GM18858 (cell line): ENCODE measurements around the gene ULK1.

ENCODE experiments used
- ATAC-seq: cut with Tn5 transposase; IDR thresholded peaks from one replicate; pipeline ENCODE4 v1.9.1; 2021; ENCODE audit not compliant: unreplicated experiment

ULK1 gene

GRCh38 chr12:131918311-131919050 lies 24.1 kb downstream of the ULK1 start:
- ATAC-seq, result no peak

- no peak for ATAC-seq
Measured at GRCh38 chr12:131919051-131919347, 24.6 kb downstream of the ULK1 start.

- no peak for ATAC-seq
Measured at GRCh38 chr12:131919366-131920156, 25.1 kb downstream of the ULK1 start.

DNA sequence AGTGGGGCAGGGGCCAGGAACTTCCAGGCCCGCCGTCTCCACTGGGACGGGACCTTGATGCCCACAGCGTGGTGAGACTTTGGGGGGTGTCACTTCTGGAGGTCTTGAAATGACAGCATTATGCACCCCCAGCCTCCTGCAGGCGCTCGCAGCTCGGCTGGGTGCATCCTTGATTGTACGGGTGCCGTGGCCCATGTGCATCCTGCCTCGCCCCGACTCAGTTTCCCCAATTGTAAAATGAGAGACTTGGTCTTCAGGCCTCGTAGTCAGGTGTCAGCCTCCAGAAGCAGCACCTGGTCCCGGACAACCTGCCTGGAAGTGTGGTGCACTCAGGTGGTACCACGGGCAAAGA lies 25.7 kb downstream of the ULK1 start:
- ATAC-seq, result no peak

DNA sequence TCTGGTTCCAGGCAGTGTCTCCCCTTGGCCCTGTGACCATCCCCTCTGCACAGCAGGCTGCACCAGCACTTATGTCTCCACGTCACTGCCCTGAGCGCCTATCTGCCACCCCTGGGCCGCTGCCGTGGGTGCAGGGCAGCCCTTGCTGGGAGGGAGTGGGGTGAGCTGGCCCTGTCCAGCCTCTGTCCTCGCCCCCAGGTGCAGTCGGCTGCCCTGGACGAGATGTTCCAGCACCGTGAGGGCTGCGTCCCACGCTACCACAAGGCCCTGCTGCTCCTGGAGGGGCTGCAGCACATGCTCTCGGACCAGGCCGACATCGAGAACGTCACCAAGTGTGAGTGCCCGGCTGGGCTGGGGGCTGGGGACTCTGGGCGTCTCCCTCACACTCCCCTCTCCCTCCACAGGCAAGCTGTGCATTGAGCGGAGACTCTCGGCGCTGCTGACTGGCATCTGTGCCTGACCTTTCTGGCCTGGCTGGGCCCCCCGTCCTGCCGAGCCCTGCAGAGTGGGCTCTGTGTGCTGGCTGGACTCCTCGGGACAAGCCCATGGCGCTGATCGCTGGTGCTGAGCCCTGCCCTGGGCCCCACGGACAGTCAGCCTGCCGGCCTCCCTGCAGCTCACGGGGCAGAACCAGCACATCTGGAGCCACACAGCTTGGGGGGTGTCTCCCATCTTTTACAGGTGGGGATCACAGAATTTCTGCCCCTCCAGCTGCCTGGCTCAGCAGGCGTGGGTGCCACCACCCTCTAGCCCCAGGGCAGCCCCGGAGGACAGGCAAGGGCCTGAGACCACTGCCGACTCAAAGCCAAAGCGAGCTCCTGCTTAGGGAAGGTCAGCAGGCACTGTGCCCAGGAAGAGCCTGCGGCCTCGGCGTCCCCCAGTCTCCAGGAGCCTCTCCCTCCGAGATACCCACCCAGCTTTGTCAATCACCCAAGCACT lies 26.7 kb downstream of the ULK1 start:
- no peak for ATAC-seq

DNA sequence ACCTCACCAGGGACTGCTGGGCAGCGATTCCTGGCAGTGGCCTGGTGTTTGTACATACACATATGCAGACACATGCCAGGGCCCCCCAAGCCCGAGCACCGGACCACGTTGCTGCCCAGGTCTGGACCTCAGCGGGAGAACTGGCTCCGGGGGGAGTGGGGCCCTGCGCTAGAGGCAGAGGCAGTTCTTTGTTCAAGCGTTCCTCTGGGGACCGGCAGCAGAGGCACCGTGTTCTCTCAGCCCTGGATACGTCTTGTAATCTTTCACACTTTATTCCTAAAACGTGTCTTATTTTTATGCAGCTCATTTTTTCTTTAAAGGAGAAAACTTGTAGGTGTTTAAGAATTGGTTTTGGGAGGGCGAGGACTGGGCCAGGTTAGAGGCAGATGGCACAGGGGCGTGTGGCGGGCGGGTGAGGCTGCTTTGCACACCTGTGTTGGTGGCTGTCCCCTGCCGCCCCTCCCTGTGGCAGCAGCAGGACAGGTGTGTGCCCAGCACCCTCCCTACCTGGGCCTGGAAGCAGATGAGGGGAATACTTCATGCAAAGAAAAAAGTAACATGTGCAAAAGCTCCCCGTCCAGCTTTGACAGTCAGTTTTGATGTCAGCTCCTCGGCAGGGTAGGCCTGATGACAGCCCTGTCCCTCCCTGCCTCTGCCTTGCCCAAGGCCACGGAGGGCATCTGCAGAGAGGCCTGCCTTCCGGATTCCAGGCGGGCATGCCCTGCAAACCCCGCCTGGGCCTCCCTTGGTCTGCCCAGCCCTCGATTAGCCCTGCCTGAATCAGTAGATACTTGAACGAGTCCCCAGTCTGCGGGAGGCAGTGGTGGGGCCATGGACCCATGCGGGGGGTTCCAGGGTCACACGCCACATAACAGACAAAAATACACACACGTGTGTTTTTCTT lies 27.7 kb downstream of the ULK1 start:
- no peak for ATAC-seq

DNA sequence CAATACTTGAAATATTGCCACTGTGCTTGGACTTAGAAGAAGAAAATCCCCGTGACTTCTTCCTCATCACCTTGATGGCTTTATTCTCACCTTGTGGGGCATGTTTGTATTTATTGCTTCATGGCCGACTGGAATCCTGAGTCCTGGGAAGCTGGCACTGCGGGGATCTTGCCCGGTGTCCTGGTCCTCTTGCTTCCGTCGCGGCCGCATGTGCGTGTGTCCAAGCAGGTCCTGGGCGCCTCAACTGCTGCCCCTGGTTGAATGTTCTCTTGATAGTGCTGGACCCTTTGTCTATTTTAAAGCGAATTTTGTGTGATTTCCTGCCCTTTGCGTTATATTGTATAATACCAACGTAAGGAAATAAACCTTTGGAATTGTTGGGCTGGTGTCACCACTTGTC lies 28.4 kb downstream of the ULK1 start:
- no peak for ATAC-seq

DNA sequence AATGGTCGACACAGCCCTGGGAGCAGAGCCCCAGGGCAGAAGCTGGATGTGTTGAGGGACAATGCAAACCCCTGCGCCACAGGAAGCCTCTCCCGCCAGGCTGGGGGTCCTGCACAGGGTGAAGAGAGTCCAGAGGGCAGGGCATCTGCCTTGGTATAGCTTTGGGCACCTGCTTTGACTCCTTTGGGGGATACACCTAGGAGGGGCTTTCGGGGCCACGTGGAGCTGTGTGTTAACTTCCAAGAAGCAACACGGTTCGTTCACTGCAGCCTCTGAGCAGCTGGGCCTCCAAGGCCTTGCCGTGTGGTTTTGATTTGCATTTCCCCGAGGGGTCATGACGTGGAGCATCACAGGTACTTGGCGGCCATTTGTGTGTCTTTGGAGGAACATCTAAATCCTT lies 28.8 kb downstream of the ULK1 start:
- ATAC-seq, result peak; percentile 70

DNA sequence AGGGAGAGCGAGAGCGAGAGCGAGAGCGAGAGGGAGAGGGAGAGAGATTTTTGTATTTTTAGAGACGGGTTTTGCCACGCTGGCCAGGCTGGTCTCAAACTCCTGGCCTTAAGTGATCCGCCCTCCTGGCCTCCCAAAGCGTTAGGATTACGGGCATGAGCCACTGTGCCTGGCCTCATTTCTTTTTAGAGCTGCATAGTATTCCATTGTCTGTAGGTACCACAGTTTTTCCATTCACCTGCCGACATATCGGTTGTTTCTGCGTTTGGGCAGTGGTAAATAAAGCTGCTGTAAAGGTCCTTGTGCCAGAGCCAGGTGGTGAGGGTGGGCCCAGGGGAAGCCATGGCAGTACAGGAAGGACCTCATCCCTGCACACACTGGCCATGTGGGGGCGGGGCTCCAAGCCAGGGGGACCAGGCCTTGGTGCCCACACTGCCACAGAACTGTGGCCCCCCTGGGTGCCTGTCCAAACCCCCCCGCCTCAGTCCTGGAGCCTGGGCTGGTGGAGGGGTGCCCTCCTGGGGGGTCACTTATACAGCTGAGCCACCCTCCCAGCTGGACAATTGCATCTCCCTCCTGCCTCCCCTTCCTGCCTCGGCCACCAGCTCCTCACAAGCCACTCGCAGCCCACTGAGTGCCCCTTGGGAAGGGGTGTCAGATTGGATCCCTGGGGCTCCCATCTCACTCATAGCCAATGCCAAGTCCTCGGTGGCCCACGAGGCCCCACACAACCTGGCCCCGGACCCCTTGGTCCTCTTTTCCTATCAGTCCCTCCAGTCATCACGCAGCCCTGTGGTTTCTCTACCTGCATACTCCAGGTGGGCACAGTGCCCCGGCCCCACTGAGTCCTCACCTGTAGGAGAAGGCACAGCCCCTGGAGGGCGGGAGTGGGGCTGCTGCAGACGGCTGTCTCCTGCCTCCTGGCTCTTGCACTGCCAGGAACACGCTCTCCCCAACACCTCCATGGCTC lies 33.0 kb downstream of the ULK1 start:
- no peak for ATAC-seq

- no peak for ATAC-seq
Measured at GRCh38 chr12:131928080-131928710, 33.8 kb downstream of the ULK1 start.

DNA sequence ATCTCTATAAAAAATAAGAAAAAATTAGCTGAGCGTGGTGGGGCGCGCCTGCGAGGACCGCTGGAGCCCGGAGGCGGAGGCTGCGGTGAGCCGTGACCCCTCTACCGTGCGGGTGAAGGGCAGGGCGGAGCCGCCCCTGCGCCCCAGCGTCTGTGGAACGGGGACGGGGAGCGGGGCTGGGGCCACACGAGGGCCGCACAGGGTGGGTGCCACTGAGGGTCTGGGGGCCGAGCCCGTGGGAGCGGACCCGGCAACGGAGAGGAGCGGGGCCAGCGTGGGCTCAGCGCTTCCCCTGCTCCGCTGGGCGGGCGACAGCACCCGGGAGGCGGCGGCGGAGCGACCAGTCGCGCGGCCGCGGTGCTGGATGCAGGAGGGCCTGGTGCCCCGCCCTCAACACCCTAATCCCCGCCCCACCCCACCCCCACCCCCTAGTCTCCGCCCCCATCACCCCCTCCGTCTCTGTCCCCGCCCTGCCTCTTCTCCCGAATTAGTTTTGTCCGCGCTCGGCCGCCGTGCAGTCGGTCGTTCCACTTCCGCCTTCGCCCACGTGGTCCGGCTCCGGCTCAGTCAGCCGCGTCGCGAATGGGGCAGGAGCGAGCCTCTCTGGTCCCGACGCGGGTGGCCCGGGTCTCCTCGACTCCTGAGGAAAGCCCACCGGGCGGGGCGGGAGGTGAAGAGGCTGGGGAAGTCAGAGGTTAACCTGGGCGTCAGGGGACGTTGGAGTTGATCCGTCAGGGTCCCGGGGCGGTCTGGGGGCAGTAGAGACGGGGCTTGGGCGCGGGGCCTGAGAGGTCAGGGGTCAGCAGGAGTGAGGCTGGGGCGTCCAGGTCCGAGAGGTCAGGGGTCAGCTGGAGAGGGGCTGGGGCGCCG lies 34.5 kb downstream of the ULK1 start, which contains the start of gene PUS1:
TSS of gene PUS1 (plus strand) at position 566 of the 870 bp plus-strand sequence. CDS start 447 bp downstream, outside the sequence.
- peak; percentile 58 for ATAC-seq

DNA sequence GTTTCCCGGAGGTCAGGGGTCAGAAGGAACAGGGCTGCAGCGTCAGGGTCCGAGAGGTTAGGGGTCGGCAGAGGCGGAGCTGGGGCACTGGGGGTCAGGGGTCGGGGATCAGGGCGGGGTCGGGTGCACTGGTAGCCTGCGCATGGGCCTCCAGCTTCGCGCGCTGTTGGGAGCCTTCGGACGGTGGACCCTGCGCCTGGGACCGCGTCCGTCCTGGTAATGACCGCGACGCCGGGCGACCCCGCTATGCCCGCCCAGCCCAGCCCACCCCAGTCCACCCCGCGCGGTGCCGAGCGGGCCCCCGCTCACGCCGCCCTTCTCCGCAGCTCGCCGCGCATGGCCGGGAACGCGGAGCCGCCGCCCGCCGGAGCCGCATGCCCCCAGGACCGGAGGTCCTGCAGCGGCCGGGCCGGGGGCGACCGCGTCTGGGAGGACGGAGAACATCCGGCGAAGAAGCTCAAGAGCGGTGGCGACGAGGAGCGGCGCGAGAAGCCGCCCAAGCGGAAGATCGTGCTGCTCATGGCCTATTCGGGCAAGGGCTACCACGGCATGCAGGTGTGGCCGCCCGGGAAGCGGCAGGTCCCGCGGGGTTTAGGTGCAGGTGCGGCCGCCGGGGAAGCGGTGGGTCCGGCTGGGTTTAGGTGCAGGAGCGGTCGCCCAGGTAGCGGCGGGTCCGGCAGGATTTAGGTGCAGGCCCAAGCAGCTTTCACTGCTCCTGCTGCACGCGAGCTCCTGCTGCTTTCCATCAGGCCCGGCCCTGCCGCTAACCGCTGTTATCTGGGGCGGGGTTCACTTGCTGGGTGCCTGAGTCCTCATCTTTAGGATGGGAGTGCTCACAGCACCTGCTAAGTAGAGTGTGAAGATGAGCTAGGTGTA lies 35.4 kb downstream of the ULK1 start:
- no peak for ATAC-seq

DNA sequence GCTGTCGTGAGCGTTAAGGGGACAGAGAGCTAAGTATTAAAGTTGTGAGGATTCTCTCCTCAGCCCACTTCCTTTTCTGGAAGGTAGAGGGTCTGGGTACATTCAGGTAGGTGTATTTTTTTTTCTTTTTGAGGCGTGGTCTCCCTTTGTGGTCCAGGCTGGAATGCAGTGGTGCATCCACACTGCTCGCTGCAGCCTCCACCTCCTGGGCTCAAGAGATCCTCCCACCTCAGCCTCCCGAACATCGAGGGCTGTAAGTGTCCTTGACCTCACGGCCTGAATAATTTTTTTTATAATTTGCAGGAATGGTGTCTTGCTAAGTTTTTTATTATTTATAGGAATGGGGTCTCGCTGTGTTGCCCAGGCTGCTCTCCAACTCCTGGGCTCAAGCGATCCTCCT lies 36.1 kb downstream of the ULK1 start:
- ATAC-seq, result no peak

DNA sequence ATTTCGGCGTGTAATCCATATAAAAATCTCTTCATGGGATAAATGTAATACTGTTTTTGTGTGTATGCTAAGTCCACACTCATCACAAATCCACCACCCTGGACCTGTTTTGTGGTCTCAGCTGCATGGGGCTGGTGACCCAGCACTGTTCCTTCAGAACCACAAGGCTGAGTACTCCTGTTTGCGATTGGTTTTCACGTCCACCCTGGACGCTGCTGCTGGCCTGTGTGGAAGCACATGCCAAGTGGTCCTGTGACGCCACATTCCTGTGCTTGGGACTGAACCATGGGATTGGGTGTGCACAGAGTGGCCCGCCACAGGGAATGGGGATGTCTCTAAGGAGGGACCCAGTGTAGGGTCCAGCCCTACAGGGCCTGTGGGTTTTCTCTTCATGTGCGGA lies 39.0 kb downstream of the ULK1 start:
- ATAC-seq, result no peak

DNA sequence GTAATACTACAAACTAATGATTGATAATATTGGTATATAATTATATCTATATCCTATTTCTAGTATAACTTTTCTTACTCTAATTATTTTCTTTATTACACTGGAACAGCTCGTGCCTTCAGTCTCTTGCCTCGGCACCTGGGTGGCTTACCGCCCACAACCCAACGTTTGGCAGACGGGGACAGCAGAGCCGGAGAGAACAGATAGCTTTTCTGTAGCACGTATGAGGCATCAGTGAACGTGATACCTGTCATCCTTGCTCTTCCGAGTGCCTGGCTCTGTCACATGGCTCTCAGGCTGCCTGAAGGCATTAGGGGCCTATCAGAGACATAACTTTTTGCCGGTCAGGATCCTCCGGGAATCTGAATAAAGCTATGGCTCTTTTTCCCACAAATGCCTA lies 40.1 kb downstream of the ULK1 start:
- ATAC-seq, result no peak

DNA sequence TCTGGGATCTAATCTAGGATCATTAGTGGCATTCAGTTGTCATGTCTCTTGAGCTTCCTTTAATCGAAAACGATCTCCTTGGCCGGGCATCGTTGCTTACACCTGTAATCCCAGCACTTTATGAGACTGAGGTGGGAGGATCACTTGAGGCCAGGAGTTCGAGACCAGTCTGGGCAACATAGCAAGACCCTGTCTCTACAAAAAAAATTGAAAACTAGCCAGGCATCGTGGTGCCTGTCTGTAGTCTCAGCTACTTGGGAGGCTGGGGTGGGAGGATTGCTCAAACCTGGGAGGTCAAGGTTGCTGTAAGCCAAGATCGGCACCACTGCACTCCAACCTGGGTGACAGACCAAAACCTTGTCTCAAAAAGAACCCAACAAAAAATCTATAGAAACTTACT lies 43.7 kb downstream of the ULK1 start:
- ATAC-seq, result no peak

GRCh38 chr12:131939007-131939406 lies 44.6 kb downstream of the ULK1 start:
- no peak for ATAC-seq
